Metanephros (tissue), 2 donors: Measurements from ENCODE around the gene MCEE. TPM values are rescaled to one million over a fixed set of nuclear protein-coding genes. Genes with fewer than 3 reads are reported as not detected.

Source experiments
- small RNA-seq: library from RNA; depleted of rRNA; stranded (forward); fragments of <200 nt; gene quantifications from one replicate; pipeline ENCODE3, GENCODE V24; 2014; ENCODE audit warnings: low replicate concordance
- total RNA-seq: library from RNA; depleted of rRNA; stranded (reverse); fragments of >200 nt; gene quantifications from one replicate; pipeline ENCODE4 v1.2.3, GENCODE V29; 2014

The MCEE gene
- 30.0 TPM for total RNA-seq

GRCh38 chr2:71130152-71130904, at the start of gene MCEE, which contains the start of gene MPHOSPH10:
TSS of gene MCEE (minus strand) at chr2:71130229. CDS start at chr2:71130219, 10 bp downstream.
TSS of gene MPHOSPH10 (plus strand) at chr2:71130634. CDS start at chr2:71130666, 32 bp downstream.

DNA sequence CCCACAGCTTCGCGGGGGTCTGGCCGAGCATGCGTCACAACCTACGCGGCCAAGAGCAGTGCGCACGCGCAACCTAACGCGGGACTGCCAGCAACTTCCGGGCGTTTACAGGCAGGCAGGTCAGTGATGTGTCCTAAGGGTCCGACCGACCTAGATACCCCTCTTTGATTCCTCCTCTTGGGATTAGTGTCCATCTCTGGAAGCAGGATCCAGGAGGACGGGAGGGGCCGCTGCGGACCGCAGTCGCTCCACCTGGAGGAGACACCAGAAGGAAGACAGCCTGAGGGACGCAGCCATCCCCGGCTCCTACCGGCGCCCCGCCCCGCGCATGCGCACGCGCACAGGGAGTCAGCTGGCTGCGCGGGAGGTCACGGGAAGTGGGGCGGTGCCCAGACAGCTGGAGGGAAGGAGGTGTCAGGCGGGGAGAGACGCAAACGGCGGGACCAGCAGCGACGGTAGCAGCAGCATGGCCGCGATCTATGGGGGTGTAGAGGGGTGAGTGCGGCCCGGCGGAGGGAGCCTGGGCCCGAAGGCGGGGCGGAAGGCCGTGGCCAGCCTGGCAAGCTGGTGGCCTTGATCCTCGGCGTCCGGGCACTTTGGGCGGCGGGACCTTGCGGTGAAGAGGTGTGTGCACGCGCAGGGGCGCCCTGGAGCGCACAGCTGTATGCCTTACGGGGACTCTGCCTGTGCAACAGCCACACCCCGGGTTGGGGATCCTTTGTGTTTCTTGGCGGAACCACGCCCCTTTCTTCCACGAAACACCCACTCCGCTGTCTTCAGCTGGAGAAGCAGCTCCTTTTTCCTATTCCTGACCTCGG, 61.6 kb downstream of the MCEE start, which contains the start of gene NAGK:
Gene NAGK, plus strand, starts transcription at position 431 of the 818 bp plus-strand sequence. Its CDS starts 36 bp downstream, at position 467.

Small RNA genes within 50 kb of the gene (small RNA-seq; reads per million reads assigned to genes)
- gene AC007881.1: not detected

Other genes starting within 250 kb of the MCEE start
- 0.35 TPM for gene VAX2, start 229.7 kb downstream of the MCEE start, total RNA-seq
- 73.2 TPM for gene ATP6V1B1, start 194.3 kb downstream of the MCEE start, total RNA-seq
- gene ANKRD53, start 151.6 kb downstream of the MCEE start, total RNA-seq: 0.41 TPM
- 33.7 TPM for gene TEX261, start 135.4 kb downstream of the MCEE start, total RNA-seq
- gene NAGK, start 61.6 kb downstream of the MCEE start, total RNA-seq: 50.1 TPM
- gene MPHOSPH10, start 405 bp upstream of the MCEE start, total RNA-seq: 12.4 TPM
- 15.8 TPM for gene PAIP2B, start 96.9 kb upstream of the MCEE start, total RNA-seq
- 200 TPM for gene ZNF638, start 201.6 kb upstream of the MCEE start, total RNA-seq